GM18870 (cell line): Measurements from ENCODE around the gene ISX.

ENCODE experiments used
- ATAC-seq: cut with Tn5 transposase; IDR thresholded peaks from one replicate; pipeline ENCODE4 v1.9.1; 2021; ENCODE audit warnings: moderate library complexity; ENCODE audit not compliant: unreplicated experiment

The ISX gene

GRCh38 chr22:35051791-35052190, 14.2 kb upstream of the ISX start:
- no peak for ATAC-seq

- ATAC-seq, result no peak
These were observed 12.7 kb upstream of the ISX start for GRCh38 chr22:35053060-35053835.

- no peak for ATAC-seq
These were observed 11.9 kb upstream of the ISX start for GRCh38 chr22:35054064-35054463.

GRCh38 chr22:35056486-35056885, 9.5 kb upstream of the ISX start:
- ATAC-seq, result no peak

- ATAC-seq, result no peak
These were observed 8.8 kb upstream of the ISX start for GRCh38 chr22:35057155-35057554.

GRCh38 chr22:35059632-35060031, 6.3 kb upstream of the ISX start:
- ATAC-seq, result no peak

GRCh38 chr22:35064664-35065063, 1.3 kb upstream of the ISX start:
- ATAC-seq, result peak; percentile 57

- no peak for ATAC-seq
These were observed 775 bp upstream of the ISX start for GRCh38 chr22:35065183-35065582.

GRCh38 chr22:35066768-35067167, 810 bp downstream of the ISX start:
- no peak for ATAC-seq

- no peak for ATAC-seq
These were observed 3.6 kb downstream of the ISX start for GRCh38 chr22:35069541-35069940.

- no peak for ATAC-seq
These were observed 4.6 kb downstream of the ISX start for GRCh38 chr22:35070451-35071093.

GRCh38 chr22:35071784-35072183, 5.8 kb downstream of the ISX start:
- no peak for ATAC-seq

GRCh38 chr22:35072925-35073324, 7.0 kb downstream of the ISX start:
- ATAC-seq, result no peak

- ATAC-seq, result no peak
These were observed 8.6 kb downstream of the ISX start for GRCh38 chr22:35074583-35074982.

- ATAC-seq, result no peak
These were observed 10.7 kb downstream of the ISX start for GRCh38 chr22:35076630-35077029.

- no peak for ATAC-seq
These were observed 19.7 kb downstream of the ISX start for GRCh38 chr22:35085621-35086020.

GRCh38 chr22:35089139-35089538, 23.2 kb downstream of the ISX start:
- ATAC-seq, result no peak

- no peak for ATAC-seq
These were observed 26.4 kb downstream of the ISX start for GRCh38 chr22:35092406-35092805.

GRCh38 chr22:35098921-35099320, 33.0 kb downstream of the ISX start:
- no peak for ATAC-seq

GRCh38 chr22:35099883-35100282, 33.9 kb downstream of the ISX start:
- ATAC-seq, result no peak

GRCh38 chr22:35102663-35103062, 36.7 kb downstream of the ISX start:
- ATAC-seq, result no peak

GRCh38 chr22:35103761-35104160, 37.8 kb downstream of the ISX start:
- no peak for ATAC-seq

- no peak for ATAC-seq
These were observed 38.5 kb downstream of the ISX start for GRCh38 chr22:35104491-35104890.
